H9 (cell line): ENCODE measurements around the gene CMTM2. TPM values are rescaled to one million over a fixed set of nuclear protein-coding genes. Genes with fewer than 3 reads are reported as not detected.
"Not testable (repeated sequence)": the region's sequence is repeated elsewhere in the genome, so short reads cannot be mapped to it uniquely, and the experiment has no call there.

Source experiments
- DNase-seq: peaks from one replicate; pipeline ENCODE4 v3.0.0-alpha.2; 2017
- H2AFZ ChIP-seq: one replicate; pipeline ENCODE4 v1.6.1; 2013; ENCODE audit warnings: mild to moderate bottlenecking, low read length, control low read depth, moderate library complexity
- H2AK5ac ChIP-seq: 2 replicates; pipeline ENCODE4 v1.6.1; 2013; ENCODE audit warnings: low read length, control low read depth, mixed read lengths; ENCODE audit not compliant: insufficient read length
- H2BK120ac ChIP-seq: one replicate; pipeline ENCODE4 v1.6.1; 2013; ENCODE audit warnings: low read depth, mild to moderate bottlenecking, low read length, control low read depth, inconsistent platforms; ENCODE audit not compliant: poor library complexity, severe bottlenecking
- H2BK12ac ChIP-seq: 2 replicates; pipeline ENCODE4 v1.6.1; 2013; ENCODE audit warnings: low read length, control low read depth, mixed read lengths, low read depth; ENCODE audit not compliant: insufficient read length
- H2BK15ac ChIP-seq: 2 replicates; pipeline ENCODE4 v1.6.1; 2013; ENCODE audit warnings: low read depth, low read length, control low read depth
- H2BK20ac ChIP-seq: one replicate; pipeline ENCODE4 v1.6.1; 2013; ENCODE audit warnings: low read depth, mild to moderate bottlenecking, low read length, control low read depth, inconsistent platforms; ENCODE audit not compliant: poor library complexity, severe bottlenecking
- H2BK5ac ChIP-seq: 2 replicates; pipeline ENCODE4 v1.6.1; 2013; ENCODE audit warnings: low read length, control low read depth, mixed read lengths; ENCODE audit not compliant: insufficient read length
- H3K14ac ChIP-seq: 2 replicates; pipeline ENCODE4 v1.6.1; 2013; ENCODE audit warnings: low read length, control low read depth; ENCODE audit not compliant: insufficient read depth
- H3K18ac ChIP-seq: 2 replicates; pipeline ENCODE4 v1.6.1; 2013; ENCODE audit warnings: low read depth, mild to moderate bottlenecking, mixed read lengths, low read length, control low read depth; ENCODE audit not compliant: insufficient read length
- H3K23ac ChIP-seq: 2 replicates; pipeline ENCODE4 v1.6.1; 2013; ENCODE audit warnings: low read length, control low read depth, mixed read lengths, low read depth; ENCODE audit not compliant: insufficient read length
- H3K23me2 ChIP-seq: 2 replicates; pipeline ENCODE4 v1.6.1; 2013; ENCODE audit warnings: low read depth, mild to moderate bottlenecking, mixed read lengths, low read length, control low read depth; ENCODE audit not compliant: insufficient read length, poor library complexity, severe bottlenecking
- H3K27ac ChIP-seq: 2 replicates; pipeline ENCODE4 v1.5.1; 2013; ENCODE audit warnings: low read length, control low read depth, mixed read lengths, low read depth; ENCODE audit not compliant: insufficient read length
- H3K27me3 ChIP-seq: 2 replicates; pipeline ENCODE4 v1.6.1; 2013; ENCODE audit warnings: low read length, control low read depth, inconsistent platforms; ENCODE audit not compliant: insufficient read depth
- H3K4ac ChIP-seq: 2 replicates; pipeline ENCODE4 v1.6.1; 2013; ENCODE audit warnings: low read depth, mild to moderate bottlenecking, control low read depth, inconsistent platforms, low read length, moderate library complexity
- H3K4me1 ChIP-seq: 2 replicates; pipeline ENCODE4 v1.6.1; 2013; ENCODE audit warnings: low read length, control low read depth, inconsistent platforms; ENCODE audit not compliant: insufficient read depth
- H3K4me2 ChIP-seq: 2 replicates; pipeline ENCODE4 v1.6.1; 2013; ENCODE audit warnings: low read length, control low read depth, mixed read lengths; ENCODE audit not compliant: insufficient read length, insufficient read depth
- H3K56ac ChIP-seq: 2 replicates; pipeline ENCODE4 v1.6.1; 2013; ENCODE audit warnings: low read depth, mild to moderate bottlenecking, mixed read lengths, low read length, control low read depth; ENCODE audit not compliant: insufficient read length
- H3K79me1 ChIP-seq: 2 replicates; pipeline ENCODE4 v1.6.1; 2013; ENCODE audit warnings: low read depth, mild to moderate bottlenecking, moderate library complexity, low read length, control low read depth, inconsistent platforms; ENCODE audit not compliant: insufficient read depth, poor library complexity, severe bottlenecking
- H3K79me2 ChIP-seq: 2 replicates; pipeline ENCODE4 v1.6.1; 2013; ENCODE audit warnings: low read length, control low read depth, inconsistent platforms; ENCODE audit not compliant: insufficient read depth
- H3K9ac ChIP-seq: 2 replicates; pipeline ENCODE4 v1.6.1; 2013; ENCODE audit warnings: low read length, control low read depth, mixed read lengths; ENCODE audit not compliant: insufficient read length; ENCODE audit errors: extremely low read depth
- H3K9me3 ChIP-seq: one replicate; pipeline ENCODE4 v1.6.1; 2013; ENCODE audit warnings: low read depth, low read length, inconsistent platforms; ENCODE audit not compliant: control insufficient read depth
- H3T11ph ChIP-seq: one replicate; pipeline ENCODE4 v1.6.1; 2013; ENCODE audit warnings: mild to moderate bottlenecking, low read length, control low read depth, inconsistent platforms
- H4K20me1 ChIP-seq: one replicate; pipeline ENCODE4 v1.6.1; 2013; ENCODE audit not compliant: control insufficient read depth, insufficient read length, insufficient read depth
- H4K5ac ChIP-seq: 2 replicates; pipeline ENCODE4 v1.6.1; 2013; ENCODE audit warnings: low read depth, mild to moderate bottlenecking, mixed read lengths, low read length, control low read depth; ENCODE audit not compliant: insufficient read length
- H4K8ac ChIP-seq: replicated peaks from 2 replicates; pipeline ENCODE4 v1.6.1; 2013; ENCODE audit warnings: low read length, control low read depth, mixed read lengths, low read depth; ENCODE audit not compliant: insufficient read length
- H4K91ac ChIP-seq: 2 replicates; pipeline ENCODE4 v1.6.1; 2013; ENCODE audit warnings: low read depth, mild to moderate bottlenecking, moderate library complexity, mixed read lengths, low read length, control low read depth; ENCODE audit not compliant: insufficient read length
- H3K27ac Mint-ChIP-seq, 3 experiments: 2 replicates in 2 of 3; 3 replicates in 1 of 3; pipeline ENCODE4 v1.8.0; 2020 to 2021; ENCODE audit warnings: mixed read lengths in 3 of 3, mild to moderate bottlenecking in 1 of 3, moderate library complexity in 1 of 3
- H3K27me3 Mint-ChIP-seq: 2 replicates; pipeline ENCODE4 v1.8.0; 2021; ENCODE audit warnings: low read depth, mild to moderate bottlenecking, moderate library complexity, mixed read lengths
- H3K36me3 Mint-ChIP-seq, 3 experiments: 2 replicates in 2 of 3; 3 replicates in 1 of 3; pipeline ENCODE4 v1.8.0; 2020 to 2021; ENCODE audit warnings: low read depth in 3 of 3, mixed read lengths in 3 of 3; ENCODE audit not compliant: insufficient read depth in 1 of 3
- H3K4me1 Mint-ChIP-seq, 2 experiments: 2 replicates each; pipeline ENCODE4 v1.8.0; 2020; ENCODE audit warnings: mixed read lengths in 2 of 2
- H3K4me3 Mint-ChIP-seq, 2 experiments: 2 replicates in 1 of 2; 3 replicates in 1 of 2; pipeline ENCODE4 v1.8.0; 2020 to 2021; ENCODE audit warnings: mild to moderate bottlenecking in 2 of 2, mixed read lengths in 2 of 2, moderate library complexity in 1 of 2
- H3K9me3 Mint-ChIP-seq, 2 experiments: 2 replicates in 1 of 2; 3 replicates in 1 of 2; pipeline ENCODE4 v1.8.0; 2020; ENCODE audit warnings: mild to moderate bottlenecking in 2 of 2, mixed read lengths in 2 of 2, moderate library complexity in 1 of 2
- CTCF ChIP-seq: fragments of 200-600 bp; sonication (generic); conservative IDR thresholded peaks from 3 replicates; pipeline ENCODE4 v1.8.0; 2021; ENCODE audit warnings: antibody characterized with exemption, mild to moderate bottlenecking
- WGBS: extraction: QIAGEN DNeasy Blood & Tissue Kit; methylation state at CpG from one replicate; pipeline ENCODE4 v1.1.7; 2013; ENCODE audit warnings: missing lambda C conversion rate, low lambda C conversion rate, mixed read lengths; ENCODE audit not compliant: insufficient read length; ENCODE audit errors: extremely low coverage; 5-methylcytosine and 5-hydroxymethylcytosine counted together
- total RNA-seq: library from RNA; stranded (reverse); gene quantifications from 2 replicates; pipeline ENCODE4 v1.2.1, GENCODE V29; 2021

CMTM2 gene
- total RNA-seq, 1 experiment from 2014 or later, result not detected

GRCh38 chr16:66629856-66630255 lies 50.6 kb downstream of the CMTM2 start:
- Histone ChIP-seq H4K91ac (no peak overlapping the region), H3K4ac (no peak overlapping the region), H3K18ac (no peak overlapping the region), H2AK5ac (no peak overlapping the region), H3K14ac (no peak overlapping the region), H2BK120ac (no peak overlapping the region), H4K5ac (no peak overlapping the region), H3K79me2 (no peaks in the 10 kb centered on the region), H3K23me2 (no peaks in the 10 kb centered on the region), H3K9me3 (no peaks in the 10 kb centered on the region), H3T11ph (no peak overlapping the region), H2AFZ (no peak overlapping the region), H2BK5ac (no peak overlapping the region), H3K4me2 (no peak overlapping the region), H3K9ac (no peak overlapping the region), H2BK12ac (no peak overlapping the region), H4K8ac (no peak overlapping the region), H3K23ac (no peak overlapping the region), H4K20me1 (no peaks in the 10 kb centered on the region), H3K27ac (no peak overlapping the region), H3K4me1 (no peaks in the 10 kb centered on the region), H3K56ac (no peak overlapping the region), H2BK15ac (no peak overlapping the region), H2BK20ac (no peak overlapping the region), H3K79me1 (no peaks in the 10 kb centered on the region), H3K27me3 (no peaks in the 10 kb centered on the region)
- peaks cover 23 to 48% (median 47%) of the 10 kb centered on the region in 3 experiments for H3K36me3 Mint-ChIP-seq
- peaks cover 3 to 9% of the 10 kb centered on the region in 2 experiments; a peak in 3 of 4 replicates for H3K4me1 Mint-ChIP-seq
- H3K27me3 Mint-ChIP-seq, result no peaks in the 10 kb centered on the region
- DNase-seq, result no peak
- H3K4me3 Mint-ChIP-seq, result no peak overlapping the region
- no peaks in the 10 kb centered on the region for H3K9me3 Mint-ChIP-seq
- TF ChIP-seq CTCF, result no peak
- no peak overlapping the region for H3K27ac Mint-ChIP-seq
- WGBS, result no CpG with 5 or more reads among the region's 5 CpGs

GRCh38 chr16:66630561-66631260 lies 51.4 kb downstream of the CMTM2 start:
- not testable (repeated sequence) for H3T11ph ChIP-seq, H3K27me3 Mint-ChIP-seq, H3K18ac ChIP-seq, H3K56ac ChIP-seq, H3K27ac Mint-ChIP-seq, H3K4ac ChIP-seq, H4K20me1 ChIP-seq, H4K8ac ChIP-seq, H2BK15ac ChIP-seq, H3K27me3 ChIP-seq, H2AK5ac ChIP-seq, H3K27ac ChIP-seq, H3K79me1 ChIP-seq, H4K91ac ChIP-seq, H3K79me2 ChIP-seq, H3K4me2 ChIP-seq, H3K4me3 Mint-ChIP-seq, H2AFZ ChIP-seq, H3K4me1 ChIP-seq, H3K4me1 Mint-ChIP-seq, H3K23ac ChIP-seq, H2BK5ac ChIP-seq, DNase-seq, H3K9me3 ChIP-seq, H2BK20ac ChIP-seq, H3K9me3 Mint-ChIP-seq, H3K23me2 ChIP-seq, H3K9ac ChIP-seq, H3K14ac ChIP-seq, H2BK12ac ChIP-seq, H4K5ac ChIP-seq, H2BK120ac ChIP-seq
- no CpG with 5 or more reads among the region's 49 CpGs for WGBS
- H3K36me3 Mint-ChIP-seq, result peaks cover 23 to 53% (median 50%) of the 10 kb centered on the region in 3 experiments
